Measurements from ENCODE around the gene HIC1.
A peak's percentile ranks its signal among the peaks of the same experiment; 100 is the strongest.

DNA sequence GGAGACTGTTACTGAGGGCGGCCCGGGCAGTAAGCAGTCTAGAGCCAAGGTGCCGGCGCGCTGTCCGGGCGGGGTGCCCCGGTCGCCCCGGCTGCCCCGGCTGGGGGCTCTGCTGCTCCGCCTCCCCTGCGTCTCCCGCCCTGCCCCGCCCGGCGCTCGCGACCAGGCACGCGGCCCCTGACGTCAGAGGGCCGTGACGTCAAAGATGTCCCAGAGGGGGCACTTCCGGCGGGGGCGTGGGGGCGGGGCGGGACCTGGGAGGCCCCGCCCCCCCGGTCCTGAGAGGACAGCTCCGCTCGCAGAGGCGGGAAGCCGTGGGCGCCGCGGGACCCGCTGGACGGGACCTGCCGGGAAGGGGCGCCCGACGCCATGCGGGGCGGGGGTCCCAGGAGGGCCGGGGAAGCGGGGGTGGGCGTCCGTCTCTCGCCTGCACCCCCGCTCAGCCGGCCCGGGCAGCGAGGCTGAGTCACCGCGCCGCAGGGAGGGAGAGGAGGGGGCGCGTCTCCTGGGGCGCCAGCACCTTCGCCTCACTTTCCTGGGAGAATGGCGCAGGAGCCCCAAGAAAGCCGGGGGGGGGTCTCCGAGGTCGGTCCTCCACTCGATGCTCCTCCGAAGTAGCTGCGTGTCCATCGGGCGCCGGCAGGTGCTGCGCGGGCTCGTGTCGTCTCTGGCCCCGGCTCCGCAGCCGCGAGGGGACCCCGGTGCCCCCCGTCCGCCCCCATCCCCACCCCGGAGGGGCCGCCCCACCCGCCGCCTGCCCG lies 4.4 kb upstream of the HIC1 start:
- TF ChIP-seq, protein P1, sequence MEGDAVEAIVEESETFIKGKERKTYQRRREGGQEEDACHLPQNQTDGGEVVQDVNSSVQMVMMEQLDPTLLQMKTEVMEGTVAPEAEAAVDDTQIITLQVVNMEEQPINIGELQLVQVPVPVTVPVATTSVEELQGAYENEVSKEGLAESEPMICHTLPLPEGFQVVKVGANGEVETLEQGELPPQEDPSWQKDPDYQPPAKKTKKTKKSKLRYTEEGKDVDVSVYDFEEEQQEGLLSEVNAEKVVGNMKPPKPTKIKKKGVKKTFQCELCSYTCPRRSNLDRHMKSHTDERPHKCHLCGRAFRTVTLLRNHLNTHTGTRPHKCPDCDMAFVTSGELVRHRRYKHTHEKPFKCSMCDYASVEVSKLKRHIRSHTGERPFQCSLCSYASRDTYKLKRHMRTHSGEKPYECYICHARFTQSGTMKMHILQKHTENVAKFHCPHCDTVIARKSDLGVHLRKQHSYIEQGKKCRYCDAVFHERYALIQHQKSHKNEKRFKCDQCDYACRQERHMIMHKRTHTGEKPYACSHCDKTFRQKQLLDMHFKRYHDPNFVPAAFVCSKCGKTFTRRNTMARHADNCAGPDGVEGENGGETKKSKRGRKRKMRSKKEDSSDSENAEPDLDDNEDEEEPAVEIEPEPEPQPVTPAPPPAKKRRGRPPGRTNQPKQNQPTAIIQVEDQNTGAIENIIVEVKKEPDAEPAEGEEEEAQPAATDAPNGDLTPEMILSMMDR (IDR thresholded peaks at IDR 0.05) = no peak
- peak; percentile 19; the same call in 1 of the 2 replicates for TF ChIP-seq SIN3A (IDR thresholded peaks at IDR 0.05; ENCODE audit: borderline replicate concordance, insufficient read depth, low read depth, low read length)
- TF ChIP-seq, protein P2, sequence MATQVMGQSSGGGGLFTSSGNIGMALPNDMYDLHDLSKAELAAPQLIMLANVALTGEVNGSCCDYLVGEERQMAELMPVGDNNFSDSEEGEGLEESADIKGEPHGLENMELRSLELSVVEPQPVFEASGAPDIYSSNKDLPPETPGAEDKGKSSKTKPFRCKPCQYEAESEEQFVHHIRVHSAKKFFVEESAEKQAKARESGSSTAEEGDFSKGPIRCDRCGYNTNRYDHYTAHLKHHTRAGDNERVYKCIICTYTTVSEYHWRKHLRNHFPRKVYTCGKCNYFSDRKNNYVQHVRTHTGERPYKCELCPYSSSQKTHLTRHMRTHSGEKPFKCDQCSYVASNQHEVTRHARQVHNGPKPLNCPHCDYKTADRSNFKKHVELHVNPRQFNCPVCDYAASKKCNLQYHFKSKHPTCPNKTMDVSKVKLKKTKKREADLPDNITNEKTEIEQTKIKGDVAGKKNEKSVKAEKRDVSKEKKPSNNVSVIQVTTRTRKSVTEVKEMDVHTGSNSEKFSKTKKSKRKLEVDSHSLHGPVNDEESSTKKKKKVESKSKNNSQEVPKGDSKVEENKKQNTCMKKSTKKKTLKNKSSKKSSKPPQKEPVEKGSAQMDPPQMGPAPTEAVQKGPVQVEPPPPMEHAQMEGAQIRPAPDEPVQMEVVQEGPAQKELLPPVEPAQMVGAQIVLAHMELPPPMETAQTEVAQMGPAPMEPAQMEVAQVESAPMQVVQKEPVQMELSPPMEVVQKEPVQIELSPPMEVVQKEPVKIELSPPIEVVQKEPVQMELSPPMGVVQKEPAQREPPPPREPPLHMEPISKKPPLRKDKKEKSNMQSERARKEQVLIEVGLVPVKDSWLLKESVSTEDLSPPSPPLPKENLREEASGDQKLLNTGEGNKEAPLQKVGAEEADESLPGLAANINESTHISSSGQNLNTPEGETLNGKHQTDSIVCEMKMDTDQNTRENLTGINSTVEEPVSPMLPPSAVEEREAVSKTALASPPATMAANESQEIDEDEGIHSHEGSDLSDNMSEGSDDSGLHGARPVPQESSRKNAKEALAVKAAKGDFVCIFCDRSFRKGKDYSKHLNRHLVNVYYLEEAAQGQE (IDR thresholded peaks at IDR 0.05; ENCODE audit: insufficient read depth in 1 of 2, low read depth in 2 of 2, low read length in 1 of 2) = peak in 1 of 2 experiments; percentile 66; a peak in 1 of 4 replicates
- TF ChIP-seq POLR2AphosphoS5 (IDR thresholded peaks at IDR 0.05; ENCODE audit: low read depth, low read length) = no peak
